Right forelimb (tissue), 1 donor: ENCODE data around the gene LRRTM4.
"Not testable (repeated sequence)": the region's sequence is repeated elsewhere in the genome, so short reads cannot be mapped to it uniquely, and the experiment has no call there.

ENCODE experiments used
- DNase-seq: peaks from one replicate; pipeline ENCODE4 v3.0.0-alpha.2; 2018

The LRRTM4 gene

GRCh38 chr2:77046339-77046738 is 475.8 kb downstream of the LRRTM4 start:
- no peak for DNase-seq

- not testable (repeated sequence) for DNase-seq
These were observed 476.7 kb downstream of the LRRTM4 start for GRCh38 chr2:77045456-77045855.

GRCh38 chr2:77034445-77034844 is 487.7 kb downstream of the LRRTM4 start:
- no peak for DNase-seq

GRCh38 chr2:77029237-77029636 is 492.9 kb downstream of the LRRTM4 start:
- not testable (repeated sequence) for DNase-seq

GRCh38 chr2:77028032-77028600 is 494.1 kb downstream of the LRRTM4 start:
- DNase-seq: no peak

- DNase-seq: no peak
These were observed 496.5 kb downstream of the LRRTM4 start for GRCh38 chr2:77025714-77026113.

- no peak for DNase-seq
These were observed 501.0 kb downstream of the LRRTM4 start for GRCh38 chr2:77021161-77021560.

GRCh38 chr2:77018219-77018618 is 504.0 kb downstream of the LRRTM4 start:
- no peak for DNase-seq

- DNase-seq: no peak
These were observed 504.8 kb downstream of the LRRTM4 start for GRCh38 chr2:77017355-77017745.

GRCh38 chr2:77016443-77017354 is 505.5 kb downstream of the LRRTM4 start:
- DNase-seq: no peak

- DNase-seq: no peak
These were observed 508.2 kb downstream of the LRRTM4 start for GRCh38 chr2:77013953-77014352.

- no peak for DNase-seq
These were observed 508.7 kb downstream of the LRRTM4 start for GRCh38 chr2:77013457-77013856.

- DNase-seq: no peak
These were observed 512.9 kb downstream of the LRRTM4 start for GRCh38 chr2:77009307-77009706.

GRCh38 chr2:77008853-77009252 is 513.3 kb downstream of the LRRTM4 start:
- no peak for DNase-seq

- DNase-seq: no peak
These were observed 514.5 kb downstream of the LRRTM4 start for GRCh38 chr2:77007686-77008085.

GRCh38 chr2:77005522-77005921 is 516.7 kb downstream of the LRRTM4 start:
- no peak for DNase-seq

GRCh38 chr2:77001895-77002294 is 520.3 kb downstream of the LRRTM4 start:
- no peak for DNase-seq

GRCh38 chr2:76998704-76999103 is 523.5 kb downstream of the LRRTM4 start:
- DNase-seq: no peak

- no peak for DNase-seq
These were observed 524.0 kb downstream of the LRRTM4 start for GRCh38 chr2:76998152-76998551.

- DNase-seq: no peak
These were observed 524.9 kb downstream of the LRRTM4 start for GRCh38 chr2:76997296-76997695.

- no peak for DNase-seq
These were observed 536.6 kb downstream of the LRRTM4 start for GRCh38 chr2:76985387-76986136.

- no peak for DNase-seq
These were observed 537.8 kb downstream of the LRRTM4 start for GRCh38 chr2:76984359-76984758.

- DNase-seq: no peak
These were observed 541.9 kb downstream of the LRRTM4 start for GRCh38 chr2:76980067-76980787.
